Prostate gland (tissue), 2 donors: ENCODE results near the gene LASP1.

Experiments
- POLR2A ChIP-seq: fragments of 450-650 bp; IDR thresholded peaks from one replicate; pipeline ENCODE4 v1.6.1; 2016; ENCODE audit warnings: antibody characterized with exemption, mild to moderate bottlenecking
- TF ChIP-seq, protein P1 (sequence below), 4 experiments: fragments of 200-600 bp in 2 of 4; fragments of 450-650 bp in 2 of 4; sonication (generic) in 2 of 4; IDR thresholded peaks; 1 replicate in 3 of 4; 2 replicates in 1 of 4; pipeline ENCODE4 v1.5.1; 2016 to 2019; ENCODE audit warnings: antibody characterized with exemption in 4 of 4, mild to moderate bottlenecking in 2 of 4, moderate library complexity in 2 of 4

DNA sequence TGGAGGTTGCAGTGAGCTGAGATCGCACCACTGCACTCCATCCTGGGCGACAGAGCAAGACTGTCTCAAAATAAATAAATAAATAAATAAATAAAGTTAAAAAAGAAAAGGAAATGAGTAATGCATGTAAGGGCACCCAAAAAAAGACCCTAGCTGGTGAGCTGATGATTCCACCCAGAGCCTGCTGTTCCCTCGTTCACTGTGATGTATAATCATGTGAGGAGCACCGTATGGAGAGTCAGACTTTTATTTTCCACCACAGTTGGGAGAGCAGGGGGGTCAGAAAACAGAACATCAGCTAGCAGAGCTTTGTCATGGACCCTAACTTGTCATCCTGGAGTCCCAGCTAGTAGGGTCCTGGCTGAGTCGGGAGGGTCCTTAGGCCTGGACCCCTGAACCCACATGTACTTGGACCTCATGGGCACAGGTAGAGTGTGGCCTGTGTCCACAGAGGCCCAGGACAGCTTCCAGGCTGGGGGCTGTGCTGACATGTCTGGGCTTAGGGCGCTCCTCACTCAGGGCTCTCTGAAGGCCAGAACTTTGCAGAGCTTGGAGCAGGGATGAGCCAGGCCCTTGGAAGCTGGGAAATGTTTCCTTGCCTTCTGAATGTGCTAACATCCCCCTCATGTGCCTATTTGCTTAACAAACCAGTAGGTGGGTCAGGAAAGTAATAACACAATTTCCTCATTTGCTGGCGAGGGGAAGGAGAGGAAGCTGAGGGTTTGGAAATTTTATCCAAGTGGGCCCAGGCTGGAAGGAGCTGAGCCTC is 36.8 kb downstream of the LASP1 start:
- TF ChIP-seq, protein P1, sequence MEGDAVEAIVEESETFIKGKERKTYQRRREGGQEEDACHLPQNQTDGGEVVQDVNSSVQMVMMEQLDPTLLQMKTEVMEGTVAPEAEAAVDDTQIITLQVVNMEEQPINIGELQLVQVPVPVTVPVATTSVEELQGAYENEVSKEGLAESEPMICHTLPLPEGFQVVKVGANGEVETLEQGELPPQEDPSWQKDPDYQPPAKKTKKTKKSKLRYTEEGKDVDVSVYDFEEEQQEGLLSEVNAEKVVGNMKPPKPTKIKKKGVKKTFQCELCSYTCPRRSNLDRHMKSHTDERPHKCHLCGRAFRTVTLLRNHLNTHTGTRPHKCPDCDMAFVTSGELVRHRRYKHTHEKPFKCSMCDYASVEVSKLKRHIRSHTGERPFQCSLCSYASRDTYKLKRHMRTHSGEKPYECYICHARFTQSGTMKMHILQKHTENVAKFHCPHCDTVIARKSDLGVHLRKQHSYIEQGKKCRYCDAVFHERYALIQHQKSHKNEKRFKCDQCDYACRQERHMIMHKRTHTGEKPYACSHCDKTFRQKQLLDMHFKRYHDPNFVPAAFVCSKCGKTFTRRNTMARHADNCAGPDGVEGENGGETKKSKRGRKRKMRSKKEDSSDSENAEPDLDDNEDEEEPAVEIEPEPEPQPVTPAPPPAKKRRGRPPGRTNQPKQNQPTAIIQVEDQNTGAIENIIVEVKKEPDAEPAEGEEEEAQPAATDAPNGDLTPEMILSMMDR (IDR thresholded peaks at IDR 0.05), result no peak
- no peak for TF ChIP-seq POLR2A
